ENCODE results near the gene CPA1.

CPA1 gene

DNA sequence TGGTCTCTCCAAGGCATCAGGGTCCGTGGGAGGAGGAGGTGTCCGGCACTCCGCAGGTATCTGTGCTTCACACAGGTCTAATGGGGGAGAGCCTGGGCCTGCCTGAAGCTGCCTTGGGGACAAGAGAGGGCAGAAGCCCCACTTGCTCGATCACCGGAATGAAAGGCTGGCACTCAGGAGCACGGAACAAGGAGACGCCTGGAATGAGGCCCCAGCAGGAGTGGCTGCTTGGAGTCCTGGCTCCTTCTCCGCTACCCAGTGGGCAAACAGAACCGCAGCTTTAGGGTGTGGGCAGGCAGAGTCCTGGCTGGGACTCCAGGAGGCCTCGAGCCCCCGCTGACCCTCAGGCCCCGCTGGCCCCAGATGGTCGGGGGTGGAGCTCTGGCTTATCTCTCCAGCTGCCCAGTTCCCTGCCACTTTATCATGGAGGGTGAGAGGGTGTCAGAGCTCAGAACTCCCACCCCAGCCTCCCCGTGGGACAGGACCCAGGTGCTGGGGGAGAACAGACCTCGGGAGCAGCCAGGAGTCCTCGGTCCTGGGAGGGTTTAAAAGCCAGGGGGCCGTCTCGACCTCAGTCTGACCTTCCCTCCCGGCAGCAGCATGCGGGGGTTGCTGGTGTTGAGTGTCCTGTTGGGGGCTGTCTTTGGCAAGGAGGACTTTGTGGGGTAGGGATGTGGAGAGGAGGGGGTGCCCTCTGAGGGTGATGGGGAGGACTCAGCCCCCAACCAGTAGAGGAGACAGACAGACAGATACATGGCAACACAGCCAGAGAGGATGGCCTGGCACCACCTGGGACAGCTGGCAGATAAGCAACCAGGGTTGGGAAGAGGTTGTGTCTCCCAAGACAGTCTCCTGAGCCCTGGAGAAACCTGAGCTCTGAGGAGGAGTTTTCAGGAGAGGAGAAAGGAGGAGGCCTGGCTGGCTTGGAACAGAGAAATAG, at the start of gene CPA1:
CPA1 (plus strand) TSS at position 574 of the 940 bp plus-strand sequence; CDS start at position 601, 27 bp downstream.
- no peak for DNase-seq (ENCODE audit: low read depth)

DNA sequence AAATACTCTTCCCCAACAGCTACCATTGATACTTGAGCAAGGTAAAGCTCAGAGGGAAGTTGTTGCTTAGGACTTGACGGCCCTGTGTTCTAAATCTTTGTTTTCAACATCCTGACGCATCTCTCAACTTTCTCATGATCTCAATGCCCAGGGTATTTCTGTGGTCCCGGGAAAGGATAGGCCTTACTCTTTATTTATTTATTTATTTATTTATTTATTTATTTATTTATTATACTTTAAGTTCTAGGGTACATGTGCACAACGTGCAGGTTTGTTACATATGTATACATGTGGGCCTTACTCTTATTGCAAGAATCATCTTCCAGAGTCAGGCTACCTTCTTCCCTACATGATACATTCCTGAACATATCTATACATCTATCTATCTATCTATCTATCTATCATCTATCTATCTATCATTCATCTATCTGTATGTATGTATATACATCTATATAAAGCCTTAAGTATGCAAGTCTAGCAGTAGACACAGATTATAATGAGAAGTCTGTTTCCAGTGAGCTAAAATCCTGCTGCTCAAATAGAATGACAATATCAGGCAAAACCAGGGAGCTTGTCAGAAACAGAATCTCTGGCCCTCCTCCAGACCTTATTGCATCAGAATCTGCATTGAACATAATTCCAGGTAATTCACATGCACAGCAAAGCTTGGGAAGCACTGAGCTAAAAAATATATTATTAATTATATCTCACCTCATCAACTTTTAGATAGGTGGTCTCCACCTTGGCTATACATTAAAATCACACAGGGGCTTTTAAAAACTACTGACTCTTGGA, 47.8 kb upstream of the CPA1 start:
- DNase-seq (ENCODE audit: low read depth): no peak

- no peak for DNase-seq (ENCODE audit: low read depth)
Measured at GRCh38 chr7:130333832-130334231, 46.5 kb upstream of the CPA1 start.

GRCh38 chr7:130334274-130334673, 46.0 kb upstream of the CPA1 start:
- no peak for DNase-seq (ENCODE audit: low read depth)

- no peak for DNase-seq (ENCODE audit: low read depth)
Measured at GRCh38 chr7:130337410-130337971, 42.8 kb upstream of the CPA1 start.

DNA sequence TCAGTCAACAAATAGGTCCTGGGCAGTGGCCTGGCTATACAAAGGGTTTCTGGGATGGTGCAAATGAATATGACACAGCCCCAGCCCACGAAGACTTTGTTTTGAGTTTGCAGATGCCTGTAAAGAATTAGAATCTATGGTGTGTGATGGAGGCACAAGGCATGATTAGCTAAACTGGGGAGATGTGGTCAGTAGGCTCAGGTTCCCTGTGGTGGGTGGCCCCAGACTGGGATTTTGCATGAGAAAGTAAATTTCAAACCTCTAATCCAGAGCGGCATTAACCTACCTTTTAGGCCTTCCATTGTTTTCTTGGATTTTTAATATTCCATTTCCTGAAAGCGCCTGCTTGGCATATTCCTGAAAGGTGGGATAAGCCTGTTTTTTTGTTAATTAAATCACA, 42.1 kb upstream of the CPA1 start:
- DNase-seq (ENCODE audit: low read depth): no peak

DNA sequence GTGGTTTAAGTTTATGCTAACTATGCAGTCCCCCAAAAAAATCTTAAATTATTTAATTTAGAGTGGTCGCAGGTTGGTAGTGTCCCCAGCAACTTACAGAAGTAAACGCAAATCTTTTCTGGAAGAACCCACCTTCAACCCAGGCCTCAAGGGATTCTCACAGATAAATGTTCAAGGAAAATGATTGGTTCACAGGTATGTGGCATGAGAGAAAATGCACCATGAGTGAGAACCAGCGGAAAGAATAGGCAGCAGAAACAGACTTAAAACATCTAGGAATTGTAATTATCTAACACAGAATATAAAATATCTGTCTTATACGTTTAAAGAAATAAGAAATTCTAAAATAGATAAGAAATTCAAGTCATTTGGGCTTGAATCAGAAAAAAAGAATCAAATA, 38.4 kb upstream of the CPA1 start:
- DNase-seq (ENCODE audit: low read depth): no peak

DNA sequence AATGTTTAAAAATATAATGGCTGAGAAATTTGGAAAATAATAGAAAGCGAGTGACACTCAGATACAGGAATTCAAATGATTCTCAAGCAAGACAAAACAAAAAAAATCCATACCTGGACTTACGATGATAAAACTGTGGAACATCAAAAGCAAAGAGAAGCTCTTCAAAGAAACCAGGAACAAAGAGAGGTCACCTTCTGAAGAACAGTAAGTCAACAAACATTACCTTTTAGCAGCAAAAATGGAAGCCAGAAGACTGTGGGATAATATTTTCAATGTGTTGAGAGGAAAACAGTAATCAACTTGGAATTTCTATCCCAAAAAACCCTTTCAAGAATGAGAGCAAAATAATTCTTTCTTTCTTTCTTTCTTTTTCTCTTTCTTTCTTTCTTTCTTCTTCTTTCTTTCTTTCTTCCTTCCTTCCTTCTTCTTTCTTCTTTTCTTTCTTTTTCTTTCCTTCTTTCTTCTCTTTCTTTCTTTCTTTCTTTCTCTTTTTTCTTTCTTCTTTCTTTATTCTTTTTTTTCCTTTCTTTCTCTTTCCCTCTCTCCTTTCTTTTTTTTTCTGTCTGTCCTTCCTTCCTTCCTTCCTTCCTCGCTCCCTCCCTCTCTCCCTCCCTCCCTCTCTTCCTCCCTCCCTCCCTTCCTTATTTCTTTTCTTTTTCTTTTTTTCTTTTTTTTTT, 37.5 kb upstream of the CPA1 start:
- no peak for DNase-seq (ENCODE audit: low read depth)

GRCh38 chr7:130344271-130344866, 35.9 kb upstream of the CPA1 start, which contains the start of gene CPA5:
TSS of gene CPA5 (plus strand) at chr7:130344816. CDS start at chr7:130346486, 1,670 bp downstream.
- no peak for DNase-seq (ENCODE audit: low read depth)

GRCh38 chr7:130345136-130345535, 35.2 kb upstream of the CPA1 start:
- no peak for DNase-seq (ENCODE audit: low read depth)

- DNase-seq (ENCODE audit: low read depth): no peak
Measured at GRCh38 chr7:130345725-130346124, 34.6 kb upstream of the CPA1 start.

DNA sequence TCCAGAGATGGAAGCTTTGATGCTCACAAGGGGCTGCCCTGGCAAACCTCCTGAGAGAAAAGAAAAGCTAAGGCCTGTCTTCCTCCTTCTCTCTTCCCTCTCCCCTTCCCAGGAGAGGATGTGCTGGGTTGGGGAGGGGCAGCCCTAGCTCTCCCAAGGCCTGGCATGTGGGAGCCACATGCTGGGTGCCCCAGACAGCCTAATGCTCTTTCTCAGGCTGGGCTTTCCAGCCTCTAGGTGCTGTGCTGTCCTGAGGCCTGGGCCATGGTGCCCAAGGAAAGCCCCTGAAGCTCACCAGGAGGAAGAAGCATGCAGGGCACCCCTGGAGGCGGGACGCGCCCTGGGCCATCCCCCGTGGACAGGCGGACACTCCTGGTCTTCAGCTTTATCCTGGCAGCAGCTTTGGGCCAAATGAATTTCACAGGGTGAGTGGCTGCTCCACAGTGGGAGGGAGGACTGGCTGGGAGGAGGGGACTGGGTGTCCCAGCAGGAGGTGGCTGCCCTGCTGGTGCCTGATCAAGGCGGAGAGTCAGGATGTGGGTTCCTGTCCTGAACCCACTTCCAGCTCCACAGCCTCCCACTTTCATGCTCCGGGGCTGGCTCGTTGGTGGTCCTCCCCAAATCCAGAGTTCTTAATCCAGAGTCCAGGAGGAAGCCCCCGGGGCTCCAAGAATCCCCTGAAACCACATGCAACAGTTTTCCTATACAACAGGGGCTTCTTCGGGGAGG, 34.0 kb upstream of the CPA1 start:
- DNase-seq (ENCODE audit: low read depth): no peak

DNA sequence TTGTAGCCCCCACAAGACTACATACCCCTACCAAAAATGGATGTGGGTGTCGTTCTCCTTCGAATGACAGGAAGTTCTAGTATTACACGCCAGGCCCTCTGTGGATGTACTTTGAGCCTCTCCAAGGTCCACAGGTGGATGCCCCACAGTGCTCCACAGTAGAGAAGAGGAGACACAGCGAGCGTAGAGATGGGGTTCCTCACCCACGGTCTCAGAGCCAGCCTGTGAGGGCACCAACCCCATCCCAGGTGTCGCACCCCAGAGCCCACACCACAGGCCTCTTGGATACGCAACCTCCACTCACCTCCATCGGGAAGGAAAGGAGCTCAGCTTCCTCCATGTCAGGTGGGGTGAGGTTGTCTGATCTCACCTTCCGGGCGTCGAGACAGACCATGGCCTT, 33.4 kb upstream of the CPA1 start:
- no peak for DNase-seq (ENCODE audit: low read depth)

GRCh38 chr7:130349911-130350782, 30.1 kb upstream of the CPA1 start:
- DNase-seq (ENCODE audit: low read depth): no peak

GRCh38 chr7:130350945-130351790, 29.1 kb upstream of the CPA1 start:
- DNase-seq (ENCODE audit: low read depth): no peak

DNA sequence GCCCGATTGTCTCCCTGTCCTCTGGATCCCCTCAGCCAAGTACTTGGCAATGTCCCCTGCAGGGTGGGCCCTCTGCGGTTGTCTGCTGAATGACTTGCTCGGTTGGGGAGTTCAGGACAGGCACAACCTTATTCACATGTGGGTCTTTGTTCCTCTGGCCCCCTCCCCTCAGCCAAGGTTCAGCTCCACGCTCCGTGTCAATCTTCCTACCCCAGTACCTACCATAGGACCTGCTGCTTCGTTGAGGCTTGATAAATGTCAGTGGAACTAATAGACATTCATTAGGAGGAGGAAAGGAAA, 28.6 kb upstream of the CPA1 start:
- no peak for DNase-seq (ENCODE audit: low read depth)

DNA sequence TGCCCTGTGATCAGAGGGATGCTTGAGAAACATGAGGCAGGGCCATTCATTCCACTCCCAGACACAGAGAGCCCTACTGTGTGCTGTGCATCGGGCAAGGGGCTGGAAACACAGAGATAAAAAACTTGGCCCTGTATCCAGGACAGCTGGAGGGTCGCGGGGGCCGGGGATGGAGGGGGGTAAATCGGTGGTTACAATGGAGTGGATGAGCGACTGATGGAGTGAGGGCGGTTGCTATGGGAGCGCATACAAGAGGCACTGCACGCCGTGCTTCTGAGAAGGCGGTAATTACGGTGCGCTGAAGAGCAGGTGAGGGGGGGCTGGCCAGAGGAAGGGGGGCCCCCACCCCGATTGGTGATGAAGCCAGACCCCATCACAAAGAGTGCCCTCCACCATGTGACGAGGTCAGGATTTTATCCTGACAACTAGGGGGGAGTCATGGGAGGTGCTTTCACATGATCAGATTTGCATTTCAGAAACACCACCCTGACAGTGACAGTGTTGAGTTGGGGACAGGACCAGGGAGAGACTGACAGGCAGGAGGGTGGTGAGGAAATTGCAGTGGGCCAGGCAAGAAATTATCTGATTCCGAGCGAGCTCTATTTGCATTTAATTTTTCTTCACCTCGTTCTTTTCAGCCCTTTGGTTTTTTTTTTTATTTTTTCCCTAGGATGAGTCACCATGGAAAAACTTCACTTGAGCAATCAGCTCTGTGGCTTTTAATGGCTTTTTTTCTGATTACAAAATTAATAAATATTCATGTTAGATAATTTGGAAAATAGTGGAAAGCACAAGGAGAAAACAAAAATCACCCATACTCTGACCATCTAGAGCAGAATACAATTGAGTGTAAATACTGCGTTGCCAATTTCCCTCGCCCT, 27.9 kb upstream of the CPA1 start:
- DNase-seq (ENCODE audit: low read depth): no peak

DNA sequence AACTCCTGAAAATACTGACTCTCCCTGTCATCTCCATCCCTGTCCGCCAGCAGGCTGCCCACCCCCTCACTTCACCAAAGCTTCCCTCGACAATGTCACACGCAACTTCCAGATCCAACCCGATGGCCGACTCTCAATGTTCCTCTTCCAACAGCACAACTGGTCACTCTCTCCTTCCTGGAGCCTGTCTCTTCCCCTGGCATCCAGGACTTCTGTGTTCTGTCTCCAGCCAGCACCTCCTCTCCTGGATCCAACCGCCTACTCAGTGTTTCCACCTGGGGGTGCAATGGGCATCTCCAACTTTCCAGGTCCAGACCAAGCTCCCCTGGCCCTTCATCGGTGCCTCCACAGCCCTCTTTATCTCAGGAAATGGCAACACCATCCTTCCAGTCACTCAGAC, 27.1 kb upstream of the CPA1 start:
- no peak for DNase-seq (ENCODE audit: low read depth)

Data from stimulated activated CD8-positive, alpha-beta memory T cell treated with anti-CD3 and anti-CD28 coated beads, Interleukin-12 subunit alpha, Interleukin-12 subunit beta, amount 100 ng/mL, for 1 hour (primary cell).